Measurements from ENCODE around the gene ASCL3.
"Not testable (repeated sequence)": the region's sequence is repeated elsewhere in the genome, so short reads cannot be mapped to it uniquely, and the experiment has no call there.

Gene ASCL3

GRCh38 chr11:8899119-8899753, 43.6 kb downstream of the ASCL3 start:
- Histone ChIP-seq H3K36me3 (ENCODE audit: insufficient read depth, low read length) (no peaks in the 10 kb centered on the region), H3K4me1 (ENCODE audit: insufficient read depth, low read length) (no peaks in the 10 kb centered on the region), H3K4me3 (ENCODE audit: low read depth in 1 of 2, low read length in 2 of 2) (no peak overlapping the region), H3K27ac (ENCODE audit: low read depth, low read length) (no peak overlapping the region), H3K27me3 (ENCODE audit: control insufficient read depth in 1 of 2, insufficient read depth in 2 of 2, low read length in 2 of 2) (no peaks in the 10 kb centered on the region), H3K9ac (ENCODE audit: low read length) (no peak overlapping the region), H3K9me3 (ENCODE audit: low read length) (no peaks in the 10 kb centered on the region)

DNA sequence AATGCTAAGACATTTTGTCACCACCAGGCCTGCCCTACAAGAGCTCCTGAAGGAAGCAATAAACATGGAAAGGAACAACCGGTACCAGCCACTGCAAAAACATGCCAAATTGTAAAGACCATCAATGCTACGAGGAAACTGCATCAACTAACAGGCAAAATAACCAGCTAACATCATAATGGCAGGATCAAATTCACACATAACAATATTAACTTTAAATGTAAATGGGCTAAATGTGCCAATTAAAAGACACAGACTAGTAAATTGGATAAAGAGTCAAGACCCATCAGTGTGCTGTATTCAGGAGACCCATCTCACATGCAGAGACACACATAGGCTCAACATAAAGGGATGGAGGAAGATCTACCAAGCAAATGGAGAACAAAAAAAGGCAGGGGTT, 51.6 kb downstream of the ASCL3 start:
- not testable (repeated sequence) for H3K9ac ChIP-seq (ENCODE audit: low read length); H3K27ac ChIP-seq (ENCODE audit: low read depth, low read length); H3K4me1 ChIP-seq (ENCODE audit: insufficient read depth, low read length); H3K36me3 ChIP-seq (ENCODE audit: insufficient read depth, low read length); H3K4me3 ChIP-seq (ENCODE audit: low read depth in 1 of 2, low read length in 2 of 2); H3K27me3 ChIP-seq (ENCODE audit: control insufficient read depth in 1 of 2, insufficient read depth in 2 of 2, low read length in 2 of 2); H3K9me3 ChIP-seq (ENCODE audit: low read length)

Measured in muscle layer of colon (tissue), 2 donors.